GM12892 (cell line): ENCODE results near the gene MTX1.

Source experiments
- POLR2A ChIP-seq: IDR thresholded peaks from 2 replicates; pipeline ENCODE4 v1.6.1; 2011; ENCODE audit warnings: low read depth, low read length, control low read depth
- POLR2AphosphoS5 ChIP-seq: IDR thresholded peaks from 2 replicates; pipeline ENCODE4 v1.6.1; 2011; ENCODE audit warnings: low read depth, low read length, control low read depth

GRCh38 chr1:155176544-155177071 is 31.9 kb upstream of the MTX1 start:
- TF ChIP-seq POLR2A = no peak
- no peak for TF ChIP-seq POLR2AphosphoS5
